Measurements from ENCODE around the gene ATXN7L1. TPM values are rescaled to one million over a fixed set of nuclear protein-coding genes. Genes with fewer than 3 reads are reported as not detected.
A peak's percentile ranks its signal among the peaks of the same experiment; 100 is the strongest.

Gene ATXN7L1
- polyA plus RNA-seq, 1 of the 3 experiments (the other 2 are of a cell fraction) = 6.0 TPM

DNA sequence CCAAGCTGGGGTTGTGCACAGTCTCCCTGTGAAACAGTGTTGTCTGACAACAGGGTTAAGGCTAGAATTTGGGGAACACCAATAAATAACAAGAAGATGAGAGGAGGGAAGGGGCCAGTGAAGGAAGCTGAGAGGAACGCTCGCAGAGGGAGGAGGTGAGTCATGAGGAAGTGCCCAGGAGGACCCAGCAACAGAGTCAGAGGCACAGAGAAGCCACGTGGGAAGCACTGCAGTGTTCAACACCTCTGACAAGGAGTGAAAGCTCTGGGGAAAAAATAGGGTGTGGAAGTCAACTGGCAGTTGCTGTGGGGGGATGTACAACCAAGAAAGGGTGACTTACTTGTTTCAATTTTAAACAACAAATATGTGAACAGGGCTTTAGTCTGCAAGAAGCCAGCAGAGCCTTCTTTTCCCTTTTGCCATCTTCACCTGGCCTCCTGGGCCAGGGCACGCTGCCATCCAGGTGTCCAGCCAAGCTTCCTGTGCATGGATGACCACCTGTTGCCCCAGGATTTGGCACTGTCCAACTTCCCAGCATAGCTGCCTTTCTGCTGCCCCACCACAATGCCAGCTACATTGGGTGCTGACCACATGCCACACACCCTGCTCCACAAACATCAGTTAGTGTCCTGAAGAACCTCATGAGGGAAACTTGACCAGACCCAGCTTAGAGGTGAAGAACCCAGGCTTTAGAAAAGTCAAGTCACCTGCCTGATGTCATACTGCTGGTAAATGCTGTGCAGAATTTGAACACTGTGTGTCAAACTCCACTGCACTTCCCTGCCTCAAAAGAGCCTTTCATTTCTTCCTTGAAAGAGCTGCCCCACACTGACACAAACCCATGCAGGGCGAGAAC is 69.6 kb downstream of the ATXN7L1 start (continued):
- TF ChIP-seq MXI1 (IDR thresholded peaks at IDR 0.05; ENCODE audit: low read depth, low read length) = peak; percentile 64; the same call in 1 of the 2 replicates
- TF ChIP-seq MEF2A (IDR thresholded peaks at IDR 0.05; ENCODE audit: borderline replicate concordance, low read depth) = no peak
- no peak for TF ChIP-seq TAF1 (IDR thresholded peaks at IDR 0.05; ENCODE audit: borderline replicate concordance, low read depth, low read length)
- TF ChIP-seq TEAD4 (IDR thresholded peaks at IDR 0.05; ENCODE audit: borderline replicate concordance, insufficient read depth) = no peak
- TF ChIP-seq GABPA (IDR thresholded peaks at IDR 0.05; ENCODE audit: low read depth) = no peak
- TF ChIP-seq RXRA (IDR thresholded peaks at IDR 0.05; ENCODE audit: borderline replicate concordance, low read depth) = no peak
- TF ChIP-seq, protein P1, sequence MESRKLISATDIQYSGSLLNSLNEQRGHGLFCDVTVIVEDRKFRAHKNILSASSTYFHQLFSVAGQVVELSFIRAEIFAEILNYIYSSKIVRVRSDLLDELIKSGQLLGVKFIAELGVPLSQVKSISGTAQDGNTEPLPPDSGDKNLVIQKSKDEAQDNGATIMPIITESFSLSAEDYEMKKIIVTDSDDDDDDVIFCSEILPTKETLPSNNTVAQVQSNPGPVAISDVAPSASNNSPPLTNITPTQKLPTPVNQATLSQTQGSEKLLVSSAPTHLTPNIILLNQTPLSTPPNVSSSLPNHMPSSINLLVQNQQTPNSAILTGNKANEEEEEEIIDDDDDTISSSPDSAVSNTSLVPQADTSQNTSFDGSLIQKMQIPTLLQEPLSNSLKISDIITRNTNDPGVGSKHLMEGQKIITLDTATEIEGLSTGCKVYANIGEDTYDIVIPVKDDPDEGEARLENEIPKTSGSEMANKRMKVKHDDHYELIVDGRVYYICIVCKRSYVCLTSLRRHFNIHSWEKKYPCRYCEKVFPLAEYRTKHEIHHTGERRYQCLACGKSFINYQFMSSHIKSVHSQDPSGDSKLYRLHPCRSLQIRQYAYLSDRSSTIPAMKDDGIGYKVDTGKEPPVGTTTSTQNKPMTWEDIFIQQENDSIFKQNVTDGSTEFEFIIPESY (IDR thresholded peaks at IDR 0.05; ENCODE audit: borderline replicate concordance, low read depth) = no peak
- no peak for TF ChIP-seq YY1 (IDR thresholded peaks at IDR 0.05; ENCODE audit: low read depth)
- no peak for TF ChIP-seq NRF1 (IDR thresholded peaks at IDR 0.05; ENCODE audit: low read depth, low read length)
- no peak for TF ChIP-seq EZH2phosphoT487 (IDR thresholded peaks at IDR 0.05; ENCODE audit: borderline replicate concordance, low read depth)
- no peak for TF ChIP-seq RAD21 (IDR thresholded peaks at IDR 0.05; ENCODE audit: low read length)
- TF ChIP-seq FOXM1 (IDR thresholded peaks at IDR 0.05; ENCODE audit: low read depth) = no peak
- no peak for TF ChIP-seq EP300 (IDR thresholded peaks at IDR 0.05; ENCODE audit: borderline replicate concordance in 1 of 2, low read depth in 1 of 2, low read length in 1 of 2)
- peak; percentile 29 for TF ChIP-seq ELF1 (IDR thresholded peaks at IDR 0.05)
- no peak for TF ChIP-seq RCOR1 (IDR thresholded peaks at IDR 0.05; ENCODE audit: low read length)
- no peak for TF ChIP-seq CHD2 (IDR thresholded peaks at IDR 0.05; ENCODE audit: low read length, partially characterized antibody)
- TF ChIP-seq, protein P2, sequence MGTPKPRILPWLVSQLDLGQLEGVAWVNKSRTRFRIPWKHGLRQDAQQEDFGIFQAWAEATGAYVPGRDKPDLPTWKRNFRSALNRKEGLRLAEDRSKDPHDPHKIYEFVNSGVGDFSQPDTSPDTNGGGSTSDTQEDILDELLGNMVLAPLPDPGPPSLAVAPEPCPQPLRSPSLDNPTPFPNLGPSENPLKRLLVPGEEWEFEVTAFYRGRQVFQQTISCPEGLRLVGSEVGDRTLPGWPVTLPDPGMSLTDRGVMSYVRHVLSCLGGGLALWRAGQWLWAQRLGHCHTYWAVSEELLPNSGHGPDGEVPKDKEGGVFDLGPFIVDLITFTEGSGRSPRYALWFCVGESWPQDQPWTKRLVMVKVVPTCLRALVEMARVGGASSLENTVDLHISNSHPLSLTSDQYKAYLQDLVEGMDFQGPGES (IDR thresholded peaks at IDR 0.05; ENCODE audit: low read depth, low read length) = no peak
- TF ChIP-seq TCF12 (IDR thresholded peaks at IDR 0.05) = peak; percentile 15; the same call in 1 of the 2 replicates
- TF ChIP-seq USF2 (IDR thresholded peaks at IDR 0.05; ENCODE audit: borderline replicate concordance, low read depth, low read length) = no peak

All from SK-N-SH (cell line).